ENCODE data around the gene CHD6.

- TF ChIP-seq POLR2A (IDR thresholded peaks at IDR 0.05) (no peak), CTCF (IDR thresholded peaks at IDR 0.05) (no peak), POLR2AphosphoS5 (IDR thresholded peaks at IDR 0.05) (no peak)
These were observed 160.9 kb downstream of the CHD6 start for GRCh38 chr20:41457173-41457857.

All from upper lobe of left lung (tissue), 4 donors.